AML-193 (cell line): ENCODE data around the gene JAK3.

Experiments
- DNase-seq, 2 experiments: peaks; one replicate each; lab custom pipeline; 2025; lab: John Stamatoyannopoulos, UW

Gene JAK3

DNA sequence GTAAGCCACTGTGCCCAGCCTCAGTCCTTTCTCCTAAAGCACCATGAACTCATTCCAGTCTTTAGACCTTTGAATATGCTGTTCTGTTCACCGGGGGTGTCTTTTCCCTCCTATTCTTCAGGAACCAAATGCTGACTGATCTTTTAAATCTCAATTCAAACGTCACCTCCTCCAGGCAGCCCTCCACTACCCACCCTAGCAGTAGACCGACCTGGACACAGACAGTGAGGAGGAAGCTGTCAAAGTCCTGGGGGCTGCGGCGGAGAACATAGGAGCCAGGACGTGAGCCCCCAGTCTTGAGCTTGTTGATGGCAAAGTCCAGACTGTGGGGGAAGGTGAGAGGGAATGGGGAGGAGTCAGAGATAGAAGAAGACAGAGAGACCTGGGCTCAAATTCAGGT lies 7.8 kb downstream of the JAK3 start:
- no peak for DNase-seq

GRCh38 chr19:17837972-17838371 lies 9.8 kb downstream of the JAK3 start:
- no peak for DNase-seq

DNA sequence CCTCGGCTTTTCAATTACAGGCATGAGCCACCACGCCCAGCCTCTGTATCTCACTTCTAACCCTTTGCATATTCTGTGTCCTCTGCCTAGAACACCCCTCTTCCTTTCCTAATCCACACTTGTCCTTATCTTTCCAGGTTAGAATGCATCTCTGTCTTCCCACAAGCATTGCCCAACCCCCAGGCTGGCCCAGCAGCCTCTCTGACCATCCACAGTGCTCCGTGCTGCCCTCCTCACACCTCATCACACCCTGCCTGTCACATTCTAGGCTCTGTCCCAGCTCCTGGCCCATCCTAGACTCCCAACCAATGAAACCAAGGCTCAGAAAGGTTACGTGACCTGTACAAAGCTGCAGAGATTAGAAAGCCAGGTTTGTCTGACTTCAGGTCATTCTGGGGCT lies 11.3 kb downstream of the JAK3 start:
- DNase-seq, result no peak

DNA sequence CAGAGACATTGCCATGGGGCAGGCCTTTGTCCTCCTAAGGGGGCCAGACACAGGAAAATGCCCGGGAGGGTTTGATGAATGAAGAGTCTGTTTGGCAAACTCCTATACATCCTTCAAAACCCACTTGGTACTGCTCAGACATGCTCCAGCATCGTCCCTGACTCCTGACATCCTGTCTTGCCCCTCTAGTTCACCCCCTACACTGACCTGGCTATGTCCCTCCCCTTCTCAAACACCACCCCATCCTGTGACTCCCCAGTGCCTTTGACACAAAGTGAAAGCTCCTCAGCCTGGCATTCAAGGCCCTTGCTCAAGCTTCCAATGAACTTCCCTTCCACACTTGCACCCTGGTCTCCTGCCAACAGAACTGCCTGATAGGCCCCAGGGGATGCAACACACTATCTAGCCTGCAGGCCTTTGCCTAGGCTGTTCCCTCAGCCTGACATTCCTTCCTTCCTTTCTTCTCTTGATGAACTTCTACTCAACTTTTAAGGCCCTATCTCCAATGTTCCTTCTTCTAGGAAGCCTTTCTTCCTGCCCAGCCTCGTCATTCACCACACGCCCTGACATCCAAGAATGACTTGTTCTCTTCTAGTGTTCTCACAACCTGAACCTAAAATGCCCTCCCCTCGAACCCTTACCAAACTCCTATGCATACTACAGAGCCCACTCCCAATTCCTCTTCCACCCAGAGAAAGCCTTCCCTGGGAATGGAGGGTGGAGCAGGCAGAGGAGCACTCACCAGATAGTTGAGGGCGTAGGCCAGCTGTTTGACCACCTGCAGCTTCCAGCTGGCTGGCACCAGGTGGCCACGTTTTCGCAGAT lies 12.4 kb downstream of the JAK3 start:
- DNase-seq, result no peak

- no peak for DNase-seq
Measured at GRCh38 chr19:17834350-17835181, 13.2 kb downstream of the JAK3 start.

GRCh38 chr19:17832443-17833208 lies 15.2 kb downstream of the JAK3 start:
- no peak for DNase-seq

GRCh38 chr19:17831419-17831888 lies 16.3 kb downstream of the JAK3 start:
- no peak for DNase-seq

DNA sequence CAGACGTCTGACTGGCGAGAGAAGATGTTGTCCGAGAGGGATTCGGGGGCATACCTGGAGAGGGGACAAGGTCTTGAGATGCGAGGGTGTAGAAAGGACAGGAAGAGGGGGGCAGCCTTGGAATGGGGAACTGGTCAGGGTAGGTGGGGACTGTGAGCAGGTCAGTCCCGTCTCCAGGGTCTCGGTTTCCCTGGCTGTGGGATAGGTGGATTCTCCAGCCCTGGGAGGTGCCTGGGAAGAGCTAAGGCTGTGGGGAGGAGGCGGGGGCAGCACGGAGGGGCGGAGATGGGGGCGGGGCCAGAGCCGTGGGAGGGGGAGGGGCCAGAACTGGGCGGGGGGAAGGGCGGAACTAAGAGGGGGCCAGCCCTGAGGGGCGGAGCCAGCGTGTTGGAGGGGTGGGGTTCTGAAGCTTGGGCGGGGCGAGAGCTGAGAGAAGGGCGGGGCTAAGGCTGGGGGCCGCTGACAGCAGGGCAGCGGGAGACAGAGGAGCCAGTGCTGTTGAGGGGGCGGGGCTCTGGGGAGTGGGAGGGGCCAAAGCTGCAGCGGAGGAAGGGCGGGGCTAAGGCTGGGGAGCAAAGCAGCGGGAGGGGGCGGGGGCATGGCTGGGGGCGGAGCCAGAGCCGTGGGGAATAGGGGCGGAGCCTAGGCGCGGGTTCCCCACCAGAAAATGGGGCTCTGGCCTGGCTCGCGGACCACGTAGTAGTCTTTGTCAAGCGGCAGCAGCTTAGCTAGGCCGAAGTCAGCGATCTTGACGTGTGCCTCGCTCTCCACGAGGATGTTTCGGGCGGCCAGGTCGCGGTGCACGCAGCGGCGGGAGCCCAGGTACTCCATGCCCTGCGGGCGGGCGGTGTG lies 17.0 kb downstream of the JAK3 start:
- DNase-seq, result no peak

DNA sequence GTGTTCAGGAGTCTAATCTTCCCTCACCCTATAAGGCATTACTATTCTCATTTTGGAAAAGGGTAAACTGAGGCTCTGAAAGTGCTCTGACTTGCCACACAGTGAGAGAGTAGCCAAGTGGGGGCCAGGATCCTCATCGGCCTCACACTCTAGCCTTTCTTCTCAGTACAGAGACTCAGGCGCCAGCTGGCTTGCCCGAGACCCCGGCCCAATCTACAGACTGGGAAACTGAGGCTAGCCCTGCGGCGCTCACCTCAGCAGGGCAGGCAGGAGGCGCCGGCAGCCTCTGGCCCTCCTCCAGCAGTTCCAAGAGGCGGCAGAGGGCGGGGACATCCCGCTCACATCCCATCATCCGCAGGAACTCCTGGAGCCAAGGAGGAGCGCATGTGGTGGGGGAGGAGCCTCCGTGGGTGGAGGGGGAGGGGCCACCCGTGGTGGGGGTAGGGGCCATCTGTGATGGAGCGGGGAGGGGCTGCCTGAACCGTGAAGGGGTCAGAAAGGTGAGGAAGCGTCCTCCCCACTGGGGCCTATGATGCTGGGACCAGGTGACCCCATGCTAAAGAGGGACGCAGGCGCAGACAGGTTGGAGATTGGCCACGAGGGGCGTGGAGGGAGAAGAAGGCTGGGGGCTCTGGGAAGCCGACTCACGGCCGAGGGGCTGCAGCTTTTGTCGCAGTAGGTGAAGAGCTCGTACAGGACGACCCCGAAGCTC lies 17.8 kb downstream of the JAK3 start:
- DNase-seq, result no peak

GRCh38 chr19:17826508-17827056 lies 21.2 kb downstream of the JAK3 start:
- no peak for DNase-seq

DNA sequence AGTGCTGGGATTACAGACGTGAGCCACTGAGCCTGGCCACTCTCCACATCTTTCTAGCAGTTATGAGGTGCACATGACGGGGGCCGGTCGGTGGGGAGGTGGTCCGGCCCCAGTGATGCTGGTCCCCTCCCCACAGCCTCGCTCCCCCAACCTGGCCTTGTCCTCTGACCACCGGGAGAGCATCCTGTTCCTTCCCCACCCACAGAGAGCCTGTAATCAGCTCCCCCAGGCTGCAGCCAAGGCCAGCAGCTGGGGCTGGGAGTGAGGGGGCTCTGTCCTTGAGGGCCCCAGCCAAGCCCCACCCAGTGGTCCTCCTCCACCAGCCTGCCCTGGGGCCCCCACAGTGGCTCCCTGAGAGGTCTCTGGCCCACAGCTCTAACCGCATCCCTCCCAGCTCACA lies 23.4 kb downstream of the JAK3 start:
- no peak for DNase-seq

GRCh38 chr19:17821190-17821589 lies 26.6 kb downstream of the JAK3 start, which contains the start of gene INSL3:
TSS of gene INSL3 (minus strand) at chr19:17821519. CDS start at chr19:17821506, 13 bp downstream.
- DNase-seq, result no peak

DNA sequence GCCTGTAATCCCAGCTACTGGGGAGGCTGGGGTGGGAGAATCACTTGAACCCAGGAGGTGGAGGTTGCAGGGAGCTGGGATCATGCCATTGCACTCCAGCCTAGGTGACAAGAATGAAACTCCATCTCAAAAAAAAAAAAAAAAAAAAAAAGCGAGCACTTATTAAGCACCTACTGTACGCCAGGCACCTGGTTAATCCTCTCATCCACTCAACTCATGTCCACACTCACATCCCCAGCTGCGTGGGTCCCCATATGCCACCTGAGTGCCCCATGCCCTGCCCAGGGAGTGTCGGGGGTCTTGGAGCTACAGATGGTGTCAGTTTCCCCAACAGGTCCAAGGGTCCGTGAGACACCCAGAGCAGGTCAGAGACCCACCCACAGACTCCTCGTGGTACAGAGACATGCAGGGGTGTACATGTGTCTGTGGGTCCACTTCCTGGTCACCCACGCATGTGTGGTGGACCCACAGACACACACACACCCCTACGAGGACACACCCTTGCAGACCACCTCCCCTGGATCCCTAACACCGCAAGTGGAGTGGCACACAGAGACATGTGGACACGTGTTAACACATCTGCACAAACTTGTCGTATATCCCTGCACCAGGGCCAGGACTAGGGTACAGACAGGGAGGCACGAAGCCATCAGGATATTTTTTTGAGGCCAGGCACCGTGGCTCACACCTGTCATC lies 30.0 kb downstream of the JAK3 start:
- no peak for DNase-seq

DNA sequence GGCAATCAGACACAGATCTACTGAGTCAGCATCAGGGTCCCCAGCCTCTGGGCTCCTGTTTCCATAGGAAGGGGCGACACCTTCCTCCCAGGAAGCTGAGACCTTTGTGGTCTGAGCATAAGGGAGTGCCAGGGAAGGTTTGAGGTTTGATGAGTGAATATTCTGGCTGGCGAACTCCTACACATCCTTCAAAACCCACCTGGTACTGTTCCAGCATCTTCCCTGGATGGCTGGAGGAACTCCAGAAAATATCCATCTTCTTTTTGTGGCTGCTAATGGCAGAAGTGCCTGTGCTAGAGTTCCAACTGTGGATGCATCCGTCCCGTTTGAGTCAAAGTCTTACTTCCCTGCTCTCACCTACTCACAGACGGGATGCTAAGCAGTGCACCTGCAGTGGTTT lies 35.7 kb downstream of the JAK3 start:
- no peak for DNase-seq

DNA sequence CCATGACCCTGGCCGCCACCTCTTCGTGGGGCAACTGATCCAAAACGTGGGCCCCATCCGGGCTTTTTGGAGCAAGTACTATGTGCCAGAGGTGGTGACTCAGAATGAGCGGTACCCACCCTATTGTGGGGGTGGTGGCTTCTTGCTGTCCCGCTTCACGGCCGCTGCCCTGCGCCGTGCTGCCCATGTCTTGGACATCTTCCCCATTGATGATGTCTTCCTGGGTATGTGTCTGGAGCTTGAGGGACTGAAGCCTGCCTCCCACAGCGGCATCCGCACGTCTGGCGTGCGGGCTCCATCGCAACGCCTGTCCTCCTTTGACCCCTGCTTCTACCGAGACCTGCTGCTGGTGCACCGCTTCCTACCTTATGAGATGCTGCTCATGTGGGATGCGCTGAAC lies 36.1 kb downstream of the JAK3 start:
- DNase-seq, result no peak

- no peak for DNase-seq
Measured at GRCh38 chr19:17811103-17811502, 36.7 kb downstream of the JAK3 start.

GRCh38 chr19:17807731-17808316 lies 40.0 kb downstream of the JAK3 start:
- no peak for DNase-seq

GRCh38 chr19:17806945-17807344 lies 40.8 kb downstream of the JAK3 start:
- no peak for DNase-seq

DNA sequence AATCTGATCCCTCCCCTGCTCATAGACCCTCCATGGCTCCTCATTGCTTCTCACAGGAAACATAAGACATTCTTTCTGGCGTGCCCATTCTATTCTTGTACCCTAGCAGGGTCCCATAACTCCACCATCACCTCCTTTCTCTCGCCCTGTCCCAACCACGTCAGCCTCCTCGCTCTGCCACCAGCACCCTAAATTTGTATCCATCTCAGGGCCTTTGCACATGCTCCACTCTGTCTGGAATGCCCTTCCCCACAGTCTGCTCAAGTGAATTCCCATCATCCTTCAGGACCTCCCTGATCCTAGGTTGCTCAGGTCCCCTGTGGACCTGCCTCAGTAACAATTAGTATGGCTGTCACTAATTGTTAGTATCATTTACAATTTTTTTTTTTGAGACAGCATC lies 42.4 kb downstream of the JAK3 start:
- no peak for DNase-seq
